Motor neuron (in vitro differentiated cells): ENCODE measurements around the gene ZNF512B. TPM values are rescaled to one million over a fixed set of nuclear protein-coding genes. Genes with fewer than 3 reads are reported as not detected.
A peak's percentile ranks its signal among the peaks of the same experiment; 100 is the strongest.
"Not testable (repeated sequence)": the region's sequence is repeated elsewhere in the genome, so short reads cannot be mapped to it uniquely, and the experiment has no call there.

Experiments used
- ATAC-seq, 8 experiments: fragments of 200-7000 bp; cut with Tn5 transposase; replicated peaks in 6 of 8; 2 replicates each; pipeline ENCODE4 v1.8.0; 2021; ENCODE audit warnings: mild to moderate bottlenecking in 8 of 8, moderate library complexity in 8 of 8
- H3K27ac ChIP-seq, 2 donors: fragments of 250-450 bp; sonication (Bioruptor Pico); 2 replicates each; pipeline ENCODE4 v1.9.0; 2021; ENCODE audit warnings: antibody characterized with exemption in 2 of 2, mild to moderate bottlenecking in 2 of 2, moderate library complexity in 1 of 2
- H3K4me1 ChIP-seq, 2 donors: fragments of 250-450 bp; sonication (Bioruptor Pico); replicated peaks in 1 of 2; 2 replicates each; pipeline ENCODE4 v1.6.1; 2021; ENCODE audit warnings: antibody characterized with exemption in 2 of 2, mild to moderate bottlenecking in 2 of 2, moderate library complexity in 1 of 2
- H3K4me3 ChIP-seq, 5 donors: fragments of 250-450 bp; sonication (Bioruptor Pico); 2 replicates each; pipeline ENCODE4 v1.9.0; 2021; ENCODE audit warnings: antibody characterized with exemption in 5 of 5, mild to moderate bottlenecking in 5 of 5, moderate library complexity in 4 of 5
- WGBS, 10 experiments: fragments of 450-650 bp; shearing (Covaris generic); methylation state at CpG; one replicate each; pipeline ENCODE4 v1.0.0; 2022; 5-methylcytosine and 5-hydroxymethylcytosine counted together
- in situ Hi-C, 9 experiments: fragments of 400-800 bp; cut with MboI; loops; one replicate each; pipeline ENCODE4 v1.15.0; 2021; ENCODE audit warnings: low sequenced_read_pairs in 9 of 9, low pct_unique_long_range_greater_than_20kb in 2 of 9; ENCODE audit not compliant: unreplicated experiment in 9 of 9
- total RNA-seq, 8 experiments: library from RNA; unstranded; fragments of 300-600 nt; gene quantifications; 2 replicates each; pipeline versions ENCODE4 v1.2.3 to v1.2.4, GENCODE V29; 2022

Gene ZNF512B, protein sequence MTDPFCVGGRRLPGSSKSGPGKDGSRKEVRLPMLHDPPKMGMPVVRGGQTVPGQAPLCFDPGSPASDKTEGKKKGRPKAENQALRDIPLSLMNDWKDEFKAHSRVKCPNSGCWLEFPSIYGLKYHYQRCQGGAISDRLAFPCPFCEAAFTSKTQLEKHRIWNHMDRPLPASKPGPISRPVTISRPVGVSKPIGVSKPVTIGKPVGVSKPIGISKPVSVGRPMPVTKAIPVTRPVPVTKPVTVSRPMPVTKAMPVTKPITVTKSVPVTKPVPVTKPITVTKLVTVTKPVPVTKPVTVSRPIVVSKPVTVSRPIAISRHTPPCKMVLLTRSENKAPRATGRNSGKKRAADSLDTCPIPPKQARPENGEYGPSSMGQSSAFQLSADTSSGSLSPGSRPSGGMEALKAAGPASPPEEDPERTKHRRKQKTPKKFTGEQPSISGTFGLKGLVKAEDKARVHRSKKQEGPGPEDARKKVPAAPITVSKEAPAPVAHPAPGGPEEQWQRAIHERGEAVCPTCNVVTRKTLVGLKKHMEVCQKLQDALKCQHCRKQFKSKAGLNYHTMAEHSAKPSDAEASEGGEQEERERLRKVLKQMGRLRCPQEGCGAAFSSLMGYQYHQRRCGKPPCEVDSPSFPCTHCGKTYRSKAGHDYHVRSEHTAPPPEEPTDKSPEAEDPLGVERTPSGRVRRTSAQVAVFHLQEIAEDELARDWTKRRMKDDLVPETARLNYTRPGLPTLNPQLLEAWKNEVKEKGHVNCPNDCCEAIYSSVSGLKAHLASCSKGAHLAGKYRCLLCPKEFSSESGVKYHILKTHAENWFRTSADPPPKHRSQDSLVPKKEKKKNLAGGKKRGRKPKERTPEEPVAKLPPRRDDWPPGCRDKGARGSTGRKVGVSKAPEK
- total RNA-seq: 10 to 100 TPM in 7 of 8 experiments, 1 to 10 TPM in 1; 9.3 to 27.9 (median 16.3) TPM

DNA sequence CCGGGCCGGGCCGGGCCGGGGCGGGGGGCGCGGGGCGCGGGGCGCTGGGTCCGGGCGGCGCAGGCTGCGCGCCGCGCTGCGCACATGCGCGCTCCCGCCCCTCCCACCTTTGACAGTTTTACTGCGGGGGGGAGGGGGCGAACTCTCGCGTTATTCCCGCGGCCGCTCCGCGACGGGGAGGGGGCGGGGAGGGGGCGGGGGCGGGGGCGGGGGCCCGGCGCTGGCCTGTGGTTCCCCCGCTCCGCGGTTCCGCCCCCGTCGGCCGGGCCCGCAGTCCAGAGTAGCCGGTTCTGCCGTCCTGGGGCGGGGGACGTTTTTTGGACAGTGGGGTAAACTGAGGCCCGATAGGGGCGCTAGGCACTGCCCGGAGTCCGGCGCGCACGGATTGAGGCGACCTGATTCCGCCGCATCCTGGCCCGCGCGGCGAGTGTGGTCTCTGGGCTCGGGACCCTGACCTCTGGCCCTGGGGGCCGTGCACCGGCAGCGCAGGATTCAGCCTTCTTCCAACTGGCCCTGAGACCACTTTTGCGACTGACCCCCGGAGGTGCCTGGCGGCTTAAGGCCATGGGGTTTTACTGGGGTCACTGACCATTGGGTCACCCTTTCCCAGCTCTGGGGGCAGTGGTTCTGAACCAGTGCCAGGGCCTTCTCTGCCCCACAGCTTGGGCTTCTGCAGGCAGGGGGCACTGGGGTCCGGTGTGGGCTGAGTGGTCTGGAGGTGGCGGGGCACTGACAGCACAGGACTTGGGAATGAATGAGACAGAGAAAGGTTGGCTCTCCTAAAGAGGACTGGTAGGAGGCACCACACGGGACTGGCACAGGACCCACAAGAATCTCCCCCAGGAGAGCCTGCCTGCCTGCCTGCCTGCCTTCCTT is at the start of gene ZNF512B:
Gene ZNF512B, minus strand, starts transcription at position 93 of the 876 bp plus-strand sequence. CDS start 1,980 bp downstream, outside the sequence.
- peaks cover 17 to 18% of the 10 kb centered on the region in 2 donors for H3K4me1 ChIP-seq
- in situ Hi-C loops: no loop called here
- peak; percentile 22 to 61 (median 46) for ATAC-seq
- H3K4me3 ChIP-seq: peak within 1 kb of the TSS; percentile 58 to 98 (median 93)
- H3K27ac ChIP-seq: peak within 1 kb of the TSS; percentile 52 to 76
- 15% methylated on average over 4 of the region's 73 CpGs; no CpG with 5 or more reads in 9 of the 10 experiments for WGBS, 10 experiments

GRCh38 chr20:64015635-64016034 is 45.9 kb upstream of the ZNF512B start:
- Histone ChIP-seq H3K27ac (no peak overlapping the region), H3K4me1 (no peaks in the 10 kb centered on the region), H3K4me3 (no peak overlapping the region)
- in situ Hi-C loops: no loop called here
- peak in 3 of 8 experiments; percentile 82 to 91 (median 90) for ATAC-seq
- WGBS, 10 experiments: 36 to 93% (median 82%) methylated on average over 1 to 2 of the region's 2 CpGs; no CpG with 5 or more reads in 4 of the 10 experiments

GRCh38 chr20:64012385-64013154 is 42.8 kb upstream of the ZNF512B start:
- H3K27ac ChIP-seq, H3K4me1 ChIP-seq, ATAC-seq, H3K4me3 ChIP-seq, in situ Hi-C loops: not testable (repeated sequence)
- WGBS, 10 experiments: 80 to 100% (median 97%) methylated on average over 1 to 3 of the region's 20 CpGs; no CpG with 5 or more reads in 6 of the 10 experiments

DNA sequence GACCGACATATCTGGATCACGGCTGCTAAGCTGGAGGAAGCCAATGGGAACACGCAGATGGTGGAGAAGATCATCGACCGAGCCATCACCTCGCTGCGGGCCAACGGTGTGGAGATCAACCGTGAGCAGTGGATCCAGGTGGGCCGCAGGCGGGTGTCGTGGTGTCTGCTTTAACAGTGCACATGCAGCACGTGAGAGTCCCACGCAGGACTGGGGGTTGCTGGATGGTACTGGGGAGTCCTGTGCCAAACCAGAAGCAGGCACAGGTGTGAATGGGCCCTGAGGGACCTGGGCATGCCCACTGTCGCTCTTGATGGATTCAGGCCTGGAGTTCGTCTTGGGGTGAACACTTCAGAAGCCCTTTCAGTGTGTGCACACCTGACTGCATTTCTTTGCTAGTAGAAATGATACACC is 41.6 kb upstream of the ZNF512B start:
- 80 to 100% (median 89%) methylated on average over 1 to 3 of the region's 16 CpGs; no CpG with 5 or more reads in 6 of the 10 experiments for WGBS, 10 experiments
- in situ Hi-C loops: no loop called here

GRCh38 chr20:64010711-64011237 is 41.0 kb upstream of the ZNF512B start:
- WGBS, 10 experiments: 0 to 97% (median 83%) methylated on average over 1 to 5 of the region's 8 CpGs; no CpG with 5 or more reads in 3 of the 10 experiments
- peak in 3 of 8 experiments; percentile 37 to 85 (median 37) for ATAC-seq

More for the DNA sequence above, 41.6 kb upstream of the ZNF512B start:
- H3K4me1 ChIP-seq: no peaks in the 10 kb centered on the region
- no peak overlapping the region for H3K27ac ChIP-seq
- no peak for ATAC-seq
- H3K4me3 ChIP-seq: no peak overlapping the region

GRCh38 chr20:64009811-64010387 is 40.2 kb upstream of the ZNF512B start:
- H3K4me3 ChIP-seq: no peak overlapping the region
- no peak overlapping the region for H3K27ac ChIP-seq
- no peaks in the 10 kb centered on the region for H3K4me1 ChIP-seq
- in situ Hi-C loops: no loop called here
- 73 to 96% (median 83%) methylated on average over 2 to 11 of the region's 13 CpGs; no CpG with 5 or more reads in 2 of the 10 experiments for WGBS, 10 experiments
- ATAC-seq: no peak

More at GRCh38 chr20:64010711-64011237, 41.0 kb upstream of the ZNF512B start:
- in situ Hi-C loops: no loop called here
- H3K4me3 ChIP-seq: no peak overlapping the region
- no peaks in the 10 kb centered on the region for H3K4me1 ChIP-seq
- H3K27ac ChIP-seq: no peak overlapping the region

- WGBS, 10 experiments: 93 to 100% (median 100%) methylated on average over 1 to 2 of the region's 3 CpGs; no CpG with 5 or more reads in 6 of the 10 experiments
- no peak overlapping the region for H3K27ac ChIP-seq
- no peaks in the 10 kb centered on the region for H3K4me1 ChIP-seq
- in situ Hi-C loops: no loop called here
- ATAC-seq: no peak
- H3K4me3 ChIP-seq: no peak overlapping the region
Measured at GRCh38 chr20:64006902-64007301, 37.2 kb upstream of the ZNF512B start.

- WGBS, 10 experiments: 20 to 98% (median 92%) methylated on average over 1 to 9 of the region's 10 CpGs; no CpG with 5 or more reads in 5 of the 10 experiments
- no peak overlapping the region for H3K27ac ChIP-seq
- no peak overlapping the region for H3K4me3 ChIP-seq
- in situ Hi-C loops: no loop called here
- no peaks in the 10 kb centered on the region for H3K4me1 ChIP-seq
- no peak for ATAC-seq
Measured at GRCh38 chr20:64006490-64006889, 36.8 kb upstream of the ZNF512B start.

GRCh38 chr20:64005394-64005793 is 35.7 kb upstream of the ZNF512B start:
- Histone ChIP-seq H3K4me3 (no peak overlapping the region), H3K27ac (no peak overlapping the region), H3K4me1 (no peaks in the 10 kb centered on the region)
- in situ Hi-C loops: no loop called here
- 80 to 100% (median 97%) methylated on average over 2 to 6 of the region's 6 CpGs; no CpG with 5 or more reads in 3 of the 10 experiments for WGBS, 10 experiments
- no peak for ATAC-seq

DNA sequence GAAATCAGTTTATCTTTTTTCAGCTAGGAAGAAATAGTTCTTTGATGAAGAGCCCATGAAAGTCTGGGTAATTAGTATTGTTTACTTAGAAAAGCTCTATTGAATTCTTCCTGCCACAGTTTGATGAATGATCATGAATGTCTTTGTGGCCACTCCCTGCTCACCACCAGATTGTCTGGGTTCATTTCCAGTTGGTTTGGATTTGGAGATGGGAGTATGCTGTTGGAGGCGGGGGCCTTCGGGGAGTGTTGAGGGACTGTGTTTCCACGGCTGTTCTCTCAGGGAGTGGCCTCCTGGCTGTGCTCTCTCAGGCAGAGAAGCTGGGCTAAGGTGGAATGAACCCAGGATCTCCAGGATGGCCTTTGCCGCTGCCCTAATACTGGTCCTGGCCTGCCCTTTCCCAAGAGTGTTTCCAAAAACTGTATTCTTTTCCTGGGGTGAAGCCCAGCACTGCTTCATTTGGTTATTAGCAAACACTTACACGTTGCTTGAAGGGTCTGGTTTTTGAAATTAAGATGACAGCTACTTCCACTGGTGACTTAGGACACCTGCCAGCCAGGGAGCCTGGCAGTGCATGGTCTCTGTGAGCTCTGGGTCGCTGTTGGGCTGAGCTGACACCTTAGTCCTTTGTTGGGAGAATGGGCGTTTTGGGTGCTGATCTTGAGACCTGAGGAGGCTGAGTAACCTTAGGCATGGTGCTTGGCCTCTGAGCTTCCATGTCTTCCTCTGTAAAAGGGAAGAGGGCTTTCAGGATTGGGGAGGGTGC is 34.4 kb upstream of the ZNF512B start:
- 42 to 100% (median 80%) methylated on average over 1 to 4 of the region's 7 CpGs; no CpG with 5 or more reads in 1 of the 10 experiments for WGBS, 10 experiments
- in situ Hi-C loops: no loop called here
- Histone ChIP-seq H3K4me1 (no peaks in the 10 kb centered on the region), H3K27ac (no peak overlapping the region), H3K4me3 (no peak overlapping the region)
- peak in 3 of 8 experiments; percentile 86 to 99 (median 97) for ATAC-seq
